SH-SY5Y (cell line): ENCODE results near the gene IRAK1BP1.

Source experiments
- GATA2 ChIP-seq: IDR thresholded peaks from 2 replicates; pipeline ENCODE4 v1.6.1; 2011; ENCODE audit warnings: mild to moderate bottlenecking, low read depth, low read length
- GATA3 ChIP-seq: IDR thresholded peaks from 2 replicates; pipeline ENCODE4 v1.6.1; 2011; ENCODE audit warnings: low read depth, mild to moderate bottlenecking, low read length, moderate library complexity

DNA sequence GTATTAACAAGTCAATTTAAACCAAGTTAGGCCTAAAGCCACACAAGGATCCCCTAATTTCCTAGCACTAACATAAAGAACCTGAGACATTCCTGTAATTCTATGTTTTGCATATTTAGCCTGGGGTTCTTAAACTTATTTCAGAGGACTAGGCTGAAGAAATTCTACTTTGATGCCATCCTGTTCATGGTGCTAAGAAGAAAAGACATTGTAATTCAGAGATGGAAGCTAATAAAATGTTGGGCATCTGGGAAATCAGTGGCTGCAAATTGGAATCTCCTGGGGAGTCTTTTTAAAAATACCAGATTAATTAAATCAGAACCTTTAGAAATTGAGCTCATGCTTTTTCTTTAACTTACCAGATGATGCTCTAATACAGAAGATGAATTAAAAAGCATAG, 26.2 kb upstream of the IRAK1BP1 start:
- no peak for TF ChIP-seq GATA2
- TF ChIP-seq GATA3: no peak
